ENCODE measurements around the gene NECTIN1.

DNA sequence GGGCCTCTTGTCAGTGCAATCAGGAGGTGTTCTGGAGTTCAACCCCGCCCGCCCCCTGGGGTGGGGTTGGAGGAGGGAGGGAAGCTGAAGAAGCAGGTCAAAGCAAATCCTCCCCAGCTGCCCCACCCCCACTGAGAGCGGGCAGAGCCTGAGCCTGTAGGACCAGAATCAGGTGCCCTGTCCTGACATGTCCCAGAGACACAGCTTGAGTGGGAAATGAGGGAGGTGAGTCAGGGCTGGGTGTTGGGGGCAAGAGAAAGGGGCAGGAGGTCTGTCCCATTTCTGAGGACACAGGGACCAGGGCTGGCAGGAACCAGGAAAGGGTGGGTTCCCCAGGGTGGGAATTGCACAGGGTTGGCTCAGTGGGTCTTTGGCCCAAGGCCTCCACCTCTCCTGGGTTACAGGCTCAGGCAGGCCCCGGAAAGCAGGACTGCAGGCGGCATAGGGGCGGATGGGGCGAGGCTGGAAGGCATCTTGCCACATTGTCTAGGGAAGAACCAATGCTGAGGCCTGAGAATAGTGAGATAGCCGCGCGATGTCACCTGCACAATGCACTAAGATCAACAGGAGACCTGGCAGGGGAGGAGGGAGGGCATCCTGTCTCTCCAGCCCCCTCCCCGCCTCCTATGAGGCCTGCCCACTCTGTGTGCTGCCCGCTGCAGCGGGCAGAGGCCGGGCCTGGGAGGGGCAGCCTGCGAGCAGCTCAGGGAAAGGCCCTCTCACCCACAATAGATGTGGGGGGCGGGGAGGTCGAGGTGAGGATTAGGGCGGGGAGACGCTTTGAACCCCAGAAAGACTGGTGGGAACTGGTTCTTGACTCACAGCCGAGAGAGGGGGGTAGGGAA, 32.4 kb downstream of the NECTIN1 start:
- TF ChIP-seq, protein P1, sequence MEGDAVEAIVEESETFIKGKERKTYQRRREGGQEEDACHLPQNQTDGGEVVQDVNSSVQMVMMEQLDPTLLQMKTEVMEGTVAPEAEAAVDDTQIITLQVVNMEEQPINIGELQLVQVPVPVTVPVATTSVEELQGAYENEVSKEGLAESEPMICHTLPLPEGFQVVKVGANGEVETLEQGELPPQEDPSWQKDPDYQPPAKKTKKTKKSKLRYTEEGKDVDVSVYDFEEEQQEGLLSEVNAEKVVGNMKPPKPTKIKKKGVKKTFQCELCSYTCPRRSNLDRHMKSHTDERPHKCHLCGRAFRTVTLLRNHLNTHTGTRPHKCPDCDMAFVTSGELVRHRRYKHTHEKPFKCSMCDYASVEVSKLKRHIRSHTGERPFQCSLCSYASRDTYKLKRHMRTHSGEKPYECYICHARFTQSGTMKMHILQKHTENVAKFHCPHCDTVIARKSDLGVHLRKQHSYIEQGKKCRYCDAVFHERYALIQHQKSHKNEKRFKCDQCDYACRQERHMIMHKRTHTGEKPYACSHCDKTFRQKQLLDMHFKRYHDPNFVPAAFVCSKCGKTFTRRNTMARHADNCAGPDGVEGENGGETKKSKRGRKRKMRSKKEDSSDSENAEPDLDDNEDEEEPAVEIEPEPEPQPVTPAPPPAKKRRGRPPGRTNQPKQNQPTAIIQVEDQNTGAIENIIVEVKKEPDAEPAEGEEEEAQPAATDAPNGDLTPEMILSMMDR (conservative IDR thresholded peaks at IDR 0.05; ENCODE audit: low read length) = no peak
- no peak for TF ChIP-seq EZH2phosphoT487 (IDR thresholded peaks at IDR 0.05; ENCODE audit: borderline replicate concordance, low read depth, low read length)

Measured in OCI-LY7 (cell line).